ENCODE data around the gene PACRG.
"Not testable (repeated sequence)": the region's sequence is repeated elsewhere in the genome, so short reads cannot be mapped to it uniquely, and the experiment has no call there.

PACRG gene

GRCh38 chr6:163300838-163301237 lies 573.1 kb downstream of the PACRG start:
- no peak for DNase-seq

- no peak for DNase-seq
These were observed 574.2 kb downstream of the PACRG start for GRCh38 chr6:163301726-163302635.

GRCh38 chr6:163302747-163303146 lies 575.0 kb downstream of the PACRG start:
- no peak for DNase-seq

- DNase-seq: no peak
These were observed 578.2 kb downstream of the PACRG start for GRCh38 chr6:163306000-163306399.

GRCh38 chr6:163308629-163309440 lies 581.1 kb downstream of the PACRG start:
- no peak for DNase-seq

GRCh38 chr6:163309491-163310026 lies 581.8 kb downstream of the PACRG start:
- DNase-seq: peak; percentile 51

- no peak for DNase-seq
These were observed 582.6 kb downstream of the PACRG start for GRCh38 chr6:163310096-163310972.

- DNase-seq: no peak
These were observed 583.2 kb downstream of the PACRG start for GRCh38 chr6:163310973-163311383.

- DNase-seq: no peak
These were observed 584.1 kb downstream of the PACRG start for GRCh38 chr6:163311830-163312229.

GRCh38 chr6:163313566-163313965 lies 585.8 kb downstream of the PACRG start:
- DNase-seq: no peak

- no peak for DNase-seq
These were observed 586.2 kb downstream of the PACRG start for GRCh38 chr6:163313981-163314380.

- DNase-seq: no peak
These were observed 587.2 kb downstream of the PACRG start for GRCh38 chr6:163314791-163315470.

- DNase-seq: not testable (repeated sequence)
These were observed 589.2 kb downstream of the PACRG start for GRCh38 chr6:163316866-163317495.

- no peak for DNase-seq
These were observed 590.5 kb downstream of the PACRG start for GRCh38 chr6:163318071-163318786.

GRCh38 chr6:163319609-163320366 lies 592.0 kb downstream of the PACRG start:
- DNase-seq: no peak

- no peak for DNase-seq
These were observed 592.6 kb downstream of the PACRG start for GRCh38 chr6:163320402-163320801.

- DNase-seq: no peak
These were observed 593.0 kb downstream of the PACRG start for GRCh38 chr6:163320804-163321203.

GRCh38 chr6:163321717-163322116 lies 593.9 kb downstream of the PACRG start:
- no peak for DNase-seq

- no peak for DNase-seq
These were observed 595.5 kb downstream of the PACRG start for GRCh38 chr6:163323274-163323673.

- DNase-seq: no peak
These were observed 595.9 kb downstream of the PACRG start for GRCh38 chr6:163323705-163324104.

All from fibroblast of skin of right quadriceps (primary cell).